GM13977 (cell line): ENCODE results near the gene KRT71.

Experiments
- DNase-seq: peaks from one replicate; pipeline ENCODE4 v3.0.0; 2012; ENCODE audit warnings: low spot score
- in situ Hi-C: fragments of 300-500 bp; cut with MboI; formaldehyde crosslinking; loops from one replicate; pipeline ENCODE4 v1.12.0; 2022; ENCODE audit warnings: low sequenced_read_pairs, low pct_unique_long_range_greater_than_20kb, mixed read lengths, inconsistent platforms; ENCODE audit not compliant: unreplicated experiment
- TF ChIP-seq, protein P1 (sequence below): IDR thresholded peaks from 2 replicates; pipeline ENCODE4 v1.5.1; 2012; ENCODE audit warnings: mild to moderate bottlenecking, control low read depth; ENCODE audit not compliant: insufficient read depth; ENCODE audit errors: extremely low read depth, missing control alignments

The KRT71 gene

DNA sequence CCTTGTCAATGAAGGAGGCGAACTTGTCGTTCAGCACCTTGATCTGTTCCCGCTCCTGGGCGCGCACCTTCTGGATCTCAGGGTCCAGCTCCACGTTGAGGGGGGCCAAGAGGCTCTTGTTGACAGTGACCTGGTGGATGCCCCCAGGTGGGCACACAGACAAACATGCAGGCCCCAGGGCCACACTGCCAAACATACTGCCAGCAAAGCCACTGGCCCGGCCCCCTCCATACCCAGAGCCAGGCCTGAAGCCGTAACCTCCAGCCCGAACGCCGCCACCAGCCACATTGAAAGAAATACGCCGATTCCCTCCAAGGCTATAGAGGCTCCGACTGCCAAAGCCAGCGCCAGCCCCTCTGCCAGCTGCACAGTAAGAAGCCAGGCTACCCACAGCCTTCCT lies 20.4 kb upstream of the KRT71 start:
- in situ Hi-C loops = no loop called here
- TF ChIP-seq, protein P1, sequence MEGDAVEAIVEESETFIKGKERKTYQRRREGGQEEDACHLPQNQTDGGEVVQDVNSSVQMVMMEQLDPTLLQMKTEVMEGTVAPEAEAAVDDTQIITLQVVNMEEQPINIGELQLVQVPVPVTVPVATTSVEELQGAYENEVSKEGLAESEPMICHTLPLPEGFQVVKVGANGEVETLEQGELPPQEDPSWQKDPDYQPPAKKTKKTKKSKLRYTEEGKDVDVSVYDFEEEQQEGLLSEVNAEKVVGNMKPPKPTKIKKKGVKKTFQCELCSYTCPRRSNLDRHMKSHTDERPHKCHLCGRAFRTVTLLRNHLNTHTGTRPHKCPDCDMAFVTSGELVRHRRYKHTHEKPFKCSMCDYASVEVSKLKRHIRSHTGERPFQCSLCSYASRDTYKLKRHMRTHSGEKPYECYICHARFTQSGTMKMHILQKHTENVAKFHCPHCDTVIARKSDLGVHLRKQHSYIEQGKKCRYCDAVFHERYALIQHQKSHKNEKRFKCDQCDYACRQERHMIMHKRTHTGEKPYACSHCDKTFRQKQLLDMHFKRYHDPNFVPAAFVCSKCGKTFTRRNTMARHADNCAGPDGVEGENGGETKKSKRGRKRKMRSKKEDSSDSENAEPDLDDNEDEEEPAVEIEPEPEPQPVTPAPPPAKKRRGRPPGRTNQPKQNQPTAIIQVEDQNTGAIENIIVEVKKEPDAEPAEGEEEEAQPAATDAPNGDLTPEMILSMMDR = no peak
- no peak for DNase-seq

DNA sequence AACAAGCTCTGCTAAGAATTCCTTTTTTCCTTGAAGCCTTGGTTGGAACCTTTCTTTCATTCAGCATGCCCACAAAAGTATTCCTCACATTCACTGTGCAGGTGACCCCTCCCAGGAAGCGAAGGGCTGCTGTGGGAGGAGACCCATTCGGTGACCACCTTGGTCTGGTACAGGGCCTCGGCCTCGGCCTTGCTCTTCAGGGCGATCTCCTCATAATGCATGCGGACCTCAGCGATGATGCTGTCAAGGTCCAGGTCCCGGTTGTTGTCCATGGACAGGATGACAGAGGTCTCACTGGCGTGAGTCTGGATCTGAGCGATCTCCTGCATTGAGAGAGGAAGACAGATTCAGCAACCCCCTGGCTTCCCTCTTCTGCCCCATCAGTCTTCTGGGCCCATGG lies 17.6 kb upstream of the KRT71 start:
- in situ Hi-C loops = no loop called here
- TF ChIP-seq, protein P1 = no peak

DNA sequence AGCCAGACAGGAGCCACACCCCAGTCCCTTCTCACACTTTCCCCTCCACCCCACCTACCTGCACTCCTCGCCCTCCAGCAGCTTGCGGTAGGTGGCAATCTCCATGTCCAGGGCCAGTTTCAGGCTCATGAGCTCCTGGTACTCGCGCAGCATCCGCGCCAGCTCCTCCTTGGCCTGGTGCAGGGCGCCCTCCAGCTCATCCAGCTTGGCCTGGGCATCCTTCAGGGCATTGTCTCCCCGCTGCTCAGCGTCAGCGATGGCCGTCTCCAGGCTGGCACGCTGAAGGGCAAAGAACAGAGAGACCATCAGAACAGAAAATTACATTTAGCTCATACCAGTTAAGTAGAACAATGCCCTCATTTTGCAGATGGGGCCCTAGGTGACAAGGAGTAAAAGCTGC lies 15.2 kb upstream of the KRT71 start:
- TF ChIP-seq, protein P1 = no peak
- DNase-seq = no peak
- in situ Hi-C loops = no loop called here

More for the DNA sequence above, 17.6 kb upstream of the KRT71 start:
- DNase-seq = no peak

DNA sequence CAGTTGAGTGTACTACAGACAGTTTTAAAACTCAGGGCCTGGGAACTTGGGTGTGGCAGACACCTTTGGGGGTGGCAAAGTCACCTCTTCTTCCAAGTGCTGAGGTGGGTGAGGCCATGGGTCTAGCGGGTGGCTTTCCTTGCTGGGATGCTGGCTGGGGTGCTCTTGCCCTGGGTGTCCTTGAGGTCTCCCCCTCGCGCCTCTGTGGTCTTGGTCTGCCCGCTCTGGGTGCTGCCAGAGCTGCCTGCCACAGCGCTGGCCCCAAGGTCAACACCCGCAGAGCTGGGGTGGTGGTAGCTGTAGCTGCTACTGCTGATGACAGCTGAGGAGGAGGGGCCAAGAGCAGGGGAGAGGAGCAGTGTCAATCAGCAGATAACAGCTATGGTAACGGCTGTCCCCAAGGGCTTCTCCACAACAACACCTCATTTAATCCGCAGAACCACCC lies 13.9 kb upstream of the KRT71 start:
- DNase-seq = no peak
- TF ChIP-seq, protein P1 = no peak
- in situ Hi-C loops = no loop called here

DNA sequence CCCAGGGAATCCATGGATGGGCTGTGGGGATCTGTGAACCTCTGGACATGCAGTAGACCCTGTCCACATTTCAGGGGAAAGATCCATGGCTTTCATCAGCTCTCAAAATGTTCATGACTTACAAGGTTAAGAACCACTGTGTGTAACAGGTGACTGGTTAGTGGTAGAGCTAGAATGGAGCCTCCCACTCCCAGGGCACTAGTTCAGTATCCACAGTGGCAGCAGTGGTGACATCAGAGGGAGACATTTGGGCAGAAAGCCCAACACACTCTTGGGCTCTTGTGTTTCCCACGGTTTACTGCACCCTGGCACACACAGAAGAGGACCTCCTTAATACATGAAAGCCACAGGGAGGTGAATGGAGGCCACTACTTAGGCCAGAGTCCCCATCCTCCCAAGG lies 11.6 kb upstream of the KRT71 start:
- in situ Hi-C loops = no loop called here
- no peak for DNase-seq
- TF ChIP-seq, protein P1 = no peak

DNA sequence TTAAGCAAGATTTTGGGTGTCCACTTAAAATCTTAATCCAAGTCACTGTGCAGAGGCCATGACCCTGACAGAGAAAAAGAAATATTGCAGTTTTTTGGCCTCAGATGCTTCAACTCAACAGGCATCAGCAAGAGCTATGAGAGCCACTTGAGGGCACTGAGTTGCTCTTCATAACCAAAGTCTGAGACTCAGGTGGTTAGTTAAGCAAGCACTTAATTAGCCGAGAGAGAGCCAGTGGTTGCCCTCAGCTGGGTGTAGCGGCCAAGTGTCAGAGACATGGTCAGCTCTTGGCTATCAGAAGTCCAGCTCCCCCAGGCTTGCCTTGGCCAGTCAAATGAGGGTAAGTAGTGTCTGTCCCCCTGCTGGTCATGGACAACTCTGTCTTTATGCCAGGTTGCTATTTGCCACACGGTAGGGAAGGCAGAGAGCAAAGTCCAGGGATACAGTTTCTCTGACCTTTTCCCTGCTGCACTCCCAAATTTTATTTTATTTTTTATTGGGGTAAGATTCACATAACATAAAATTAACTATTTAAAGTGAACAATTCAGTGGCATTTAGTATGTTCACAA lies 9.0 kb upstream of the KRT71 start:
- TF ChIP-seq, protein P1 = no peak
- in situ Hi-C loops = no loop called here
- DNase-seq = no peak
